ENCODE data around the gene KCNN2.
A peak's percentile ranks its signal among the peaks of the same experiment; 100 is the strongest.

The KCNN2 gene

DNA sequence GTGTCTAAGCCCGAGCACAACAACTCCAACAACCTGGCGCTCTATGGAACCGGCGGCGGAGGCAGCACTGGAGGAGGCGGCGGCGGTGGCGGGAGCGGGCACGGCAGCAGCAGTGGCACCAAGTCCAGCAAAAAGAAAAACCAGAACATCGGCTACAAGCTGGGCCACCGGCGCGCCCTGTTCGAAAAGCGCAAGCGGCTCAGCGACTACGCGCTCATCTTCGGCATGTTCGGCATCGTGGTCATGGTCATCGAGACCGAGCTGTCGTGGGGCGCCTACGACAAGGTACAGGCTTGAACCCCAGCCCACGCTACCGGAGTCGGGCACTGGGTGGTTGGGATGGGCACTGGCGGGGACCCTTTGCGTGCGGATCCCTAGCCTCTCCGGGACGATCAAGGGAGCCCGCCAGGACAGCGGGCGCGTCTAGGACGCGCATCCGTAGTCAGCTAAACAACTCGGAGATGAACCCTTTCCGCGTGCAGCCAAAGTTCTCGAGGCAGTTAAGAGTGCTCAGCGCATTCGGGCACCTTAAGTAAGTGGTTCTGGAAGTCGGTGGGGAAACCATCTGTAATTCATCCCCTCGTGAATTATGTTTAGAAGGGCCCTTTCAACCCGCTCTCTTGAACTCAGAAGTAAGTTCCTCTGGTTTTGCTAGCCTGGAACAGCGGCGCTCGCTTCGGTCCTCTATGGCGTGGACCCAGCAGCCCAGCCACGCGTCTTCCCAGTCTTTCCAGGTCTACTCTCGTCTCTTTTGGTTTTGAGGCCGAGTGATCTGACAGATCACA is 1.3 kb downstream of the KCNN2 start:
- ChIA-PET CTCF (interaction anchor here (0.6 kb wide), 1 partner anchor 24 kb away, joined by 3 read pairs; no protein-coding TSS in a partner anchor), POLR2A (no interaction called here)
- Histone ChIP-seq H3K4me3 (ENCODE audit: low read depth, low read length) (peak overlapping the region; percentile 9), H3K4me1 (ENCODE audit: control insufficient read depth, insufficient read depth, low read length) (no peaks in the 10 kb centered on the region), H3K9me3 (ENCODE audit: control insufficient read depth, insufficient read depth, low read depth, low read length) (no peaks in the 10 kb centered on the region), H3K36me3 (ENCODE audit: control insufficient read depth in 2 of 2, insufficient read depth in 1 of 2, low read length in 2 of 2) (no peaks in the 10 kb centered on the region), H3K27ac (ENCODE audit: extremely low read depth, low read depth, low read length) (no peak overlapping the region)
- no peak for TF ChIP-seq SALL2 (tag by site-specific recombination; IDR thresholded peaks at IDR 0.05; ENCODE audit: borderline replicate concordance)
- TF ChIP-seq KLF8 (tag by site-specific recombination; IDR thresholded peaks at IDR 0.05) = no peak
- TF ChIP-seq TCF7L2 (IDR thresholded peaks at IDR 0.05; ENCODE audit: borderline replicate concordance, low read depth, low read length) = no peak
- no peak for TF ChIP-seq ZNF266 (tag by site-specific recombination; IDR thresholded peaks at IDR 0.05; ENCODE audit: low read depth)

DNA sequence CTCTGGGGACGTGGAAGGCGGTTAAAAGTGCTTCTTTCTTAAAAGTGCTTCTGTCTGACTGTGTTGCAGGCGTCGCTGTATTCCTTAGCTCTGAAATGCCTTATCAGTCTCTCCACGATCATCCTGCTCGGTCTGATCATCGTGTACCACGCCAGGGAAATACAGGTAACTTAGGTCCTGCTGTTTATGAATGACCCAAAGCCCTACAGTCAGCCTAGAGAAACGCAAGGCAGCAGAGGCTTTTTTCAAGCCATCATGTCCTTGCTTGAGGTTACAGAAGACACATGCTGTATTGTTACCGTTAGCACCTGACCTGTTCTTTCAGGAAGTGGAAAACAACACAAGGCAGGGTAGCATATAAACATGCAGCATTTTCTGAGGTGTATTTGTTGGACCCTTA is 2.0 kb downstream of the KCNN2 start:
- H3K36me3 ChIP-seq (ENCODE audit: control insufficient read depth in 2 of 2, insufficient read depth in 1 of 2, low read length in 2 of 2) = no peaks in the 10 kb centered on the region
- no peak overlapping the region for H3K27ac ChIP-seq (ENCODE audit: extremely low read depth, low read depth, low read length)
- ChIA-PET POLR2A (no interaction called here), CTCF (interaction anchor here (0.6 kb wide), 1 partner anchor 23 kb away, joined by 3 read pairs; no protein-coding TSS in a partner anchor)
- no peaks in the 10 kb centered on the region for H3K4me1 ChIP-seq (ENCODE audit: control insufficient read depth, insufficient read depth, low read length)
- H3K4me3 ChIP-seq (ENCODE audit: low read depth, low read length) = no peak overlapping the region
- H3K9me3 ChIP-seq (ENCODE audit: control insufficient read depth, insufficient read depth, low read depth, low read length) = no peaks in the 10 kb centered on the region
- TF ChIP-seq ZBTB8A (tag by site-specific recombination; IDR thresholded peaks at IDR 0.05) (no peak), ZFP41 (tag by site-specific recombination; IDR thresholded peaks at IDR 0.05; ENCODE audit: borderline replicate concordance) (no peak), ZNF510 (tag by site-specific recombination; IDR thresholded peaks at IDR 0.05; ENCODE audit: insufficient replicate concordance) (no peak), ZNF423 (tag by site-specific recombination; IDR thresholded peaks at IDR 0.05) (no peak), ZNF768 (tag by site-specific recombination; IDR thresholded peaks at IDR 0.05) (no peak), ZNF707 (tag by site-specific recombination; IDR thresholded peaks at IDR 0.05) (no peak), ZBTB17 (tag by site-specific recombination; IDR thresholded peaks at IDR 0.05) (peak; percentile 50), ZBTB21 (tag by site-specific recombination; IDR thresholded peaks at IDR 0.05) (no peak)
- TF ChIP-seq, protein P1, sequence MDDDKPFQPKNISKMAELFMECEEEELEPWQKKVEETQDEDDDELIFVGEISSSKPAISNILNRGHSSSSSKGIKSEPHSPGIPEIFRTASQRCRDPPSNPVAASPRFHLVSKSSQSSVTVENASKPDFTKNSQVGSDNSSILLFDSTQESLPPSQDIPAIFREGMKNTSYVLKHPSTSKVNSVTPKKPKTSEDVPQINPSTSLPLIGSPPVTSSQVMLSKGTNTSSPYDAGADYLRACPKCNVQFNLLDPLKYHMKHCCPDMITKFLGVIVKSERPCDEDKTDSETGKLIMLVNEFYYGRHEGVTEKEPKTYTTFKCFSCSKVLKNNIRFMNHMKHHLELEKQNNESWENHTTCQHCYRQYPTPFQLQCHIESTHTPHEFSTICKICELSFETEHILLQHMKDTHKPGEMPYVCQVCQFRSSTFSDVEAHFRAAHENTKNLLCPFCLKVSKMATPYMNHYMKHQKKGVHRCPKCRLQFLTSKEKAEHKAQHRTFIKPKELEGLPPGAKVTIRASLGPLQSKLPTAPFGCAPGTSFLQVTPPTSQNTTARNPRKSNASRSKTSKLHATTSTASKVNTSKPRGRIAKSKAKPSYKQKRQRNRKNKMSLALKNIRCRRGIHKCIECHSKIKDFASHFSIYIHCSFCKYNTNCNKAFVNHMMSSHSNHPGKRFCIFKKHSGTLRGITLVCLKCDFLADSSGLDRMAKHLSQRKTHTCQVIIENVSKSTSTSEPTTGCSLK (tag by site-specific recombination; IDR thresholded peaks at IDR 0.05) = no peak

DNA sequence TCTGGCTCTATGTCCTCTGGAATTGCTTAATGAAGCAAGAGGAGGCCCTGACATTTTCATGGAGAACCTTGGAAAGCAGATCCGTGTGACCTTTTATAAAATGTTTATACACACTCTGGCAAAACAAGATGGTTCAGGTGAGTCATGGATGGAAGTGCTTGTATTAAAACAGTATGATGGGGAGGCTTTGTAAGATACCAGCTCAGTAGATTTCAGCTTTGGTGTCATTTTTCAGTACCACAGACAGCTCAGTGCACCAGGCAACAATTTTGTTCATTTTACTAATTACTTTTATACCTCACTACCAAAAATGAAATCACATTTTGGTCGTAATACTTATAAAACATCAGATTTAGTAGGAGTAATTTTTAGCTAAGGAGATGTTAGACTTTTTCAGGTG is 5.2 kb downstream of the KCNN2 start:
- CTCF ChIA-PET = no interaction called here
- POLR2A ChIA-PET = no interaction called here
- H3K27ac ChIP-seq (ENCODE audit: extremely low read depth, low read depth, low read length) = no peak overlapping the region

More for the DNA sequence above, 5.2 kb downstream of the KCNN2 start:
- Histone ChIP-seq H3K36me3 (ENCODE audit: control insufficient read depth in 2 of 2, insufficient read depth in 1 of 2, low read length in 2 of 2) (no peaks in the 10 kb centered on the region), H3K4me3 (ENCODE audit: low read depth, low read length) (no peak overlapping the region), H3K9me3 (ENCODE audit: control insufficient read depth, insufficient read depth, low read depth, low read length) (no peaks in the 10 kb centered on the region), H3K4me1 (ENCODE audit: control insufficient read depth, insufficient read depth, low read length) (no peaks in the 10 kb centered on the region)
- TF ChIP-seq ZNF23 (tag by site-specific recombination; IDR thresholded peaks at IDR 0.05; ENCODE audit: borderline replicate concordance) (no peak), ZNF112 (tag by site-specific recombination; IDR thresholded peaks at IDR 0.05) (no peak), IKZF3 (tag by site-specific recombination; IDR thresholded peaks at IDR 0.05) (no peak), ZBTB7A (tag by site-specific recombination; IDR thresholded peaks at IDR 0.05; ENCODE audit: low read depth) (no peak), ZSCAN16 (tag by site-specific recombination; IDR thresholded peaks at IDR 0.05) (no peak), ZNF239 (tag by site-specific recombination; IDR thresholded peaks at IDR 0.05) (no peak)
- TF ChIP-seq, protein P2, sequence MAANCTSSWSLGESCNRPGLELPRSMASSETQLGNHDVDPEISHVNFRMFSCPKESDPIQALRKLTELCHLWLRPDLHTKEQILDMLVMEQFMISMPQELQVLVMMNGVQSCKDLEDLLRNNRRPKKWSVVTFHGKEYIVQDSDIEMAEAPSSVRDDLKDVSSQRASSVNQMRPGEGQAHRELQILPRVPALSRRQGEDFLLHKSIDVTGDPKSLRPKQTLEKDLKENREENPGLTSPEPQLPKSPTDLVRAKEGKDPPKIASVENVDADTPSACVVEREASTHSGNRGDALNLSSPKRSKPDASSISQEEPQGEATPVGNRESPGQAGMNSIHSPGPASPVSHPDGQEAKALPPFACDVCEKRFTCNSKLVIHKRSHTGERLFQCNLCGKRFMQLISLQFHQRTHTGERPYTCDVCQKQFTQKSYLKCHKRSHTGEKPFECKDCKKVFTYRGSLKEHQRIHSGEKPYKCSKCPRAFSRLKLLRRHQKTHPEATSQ (tag by site-specific recombination; IDR thresholded peaks at IDR 0.05) = no peak
- TF ChIP-seq, protein P3, sequence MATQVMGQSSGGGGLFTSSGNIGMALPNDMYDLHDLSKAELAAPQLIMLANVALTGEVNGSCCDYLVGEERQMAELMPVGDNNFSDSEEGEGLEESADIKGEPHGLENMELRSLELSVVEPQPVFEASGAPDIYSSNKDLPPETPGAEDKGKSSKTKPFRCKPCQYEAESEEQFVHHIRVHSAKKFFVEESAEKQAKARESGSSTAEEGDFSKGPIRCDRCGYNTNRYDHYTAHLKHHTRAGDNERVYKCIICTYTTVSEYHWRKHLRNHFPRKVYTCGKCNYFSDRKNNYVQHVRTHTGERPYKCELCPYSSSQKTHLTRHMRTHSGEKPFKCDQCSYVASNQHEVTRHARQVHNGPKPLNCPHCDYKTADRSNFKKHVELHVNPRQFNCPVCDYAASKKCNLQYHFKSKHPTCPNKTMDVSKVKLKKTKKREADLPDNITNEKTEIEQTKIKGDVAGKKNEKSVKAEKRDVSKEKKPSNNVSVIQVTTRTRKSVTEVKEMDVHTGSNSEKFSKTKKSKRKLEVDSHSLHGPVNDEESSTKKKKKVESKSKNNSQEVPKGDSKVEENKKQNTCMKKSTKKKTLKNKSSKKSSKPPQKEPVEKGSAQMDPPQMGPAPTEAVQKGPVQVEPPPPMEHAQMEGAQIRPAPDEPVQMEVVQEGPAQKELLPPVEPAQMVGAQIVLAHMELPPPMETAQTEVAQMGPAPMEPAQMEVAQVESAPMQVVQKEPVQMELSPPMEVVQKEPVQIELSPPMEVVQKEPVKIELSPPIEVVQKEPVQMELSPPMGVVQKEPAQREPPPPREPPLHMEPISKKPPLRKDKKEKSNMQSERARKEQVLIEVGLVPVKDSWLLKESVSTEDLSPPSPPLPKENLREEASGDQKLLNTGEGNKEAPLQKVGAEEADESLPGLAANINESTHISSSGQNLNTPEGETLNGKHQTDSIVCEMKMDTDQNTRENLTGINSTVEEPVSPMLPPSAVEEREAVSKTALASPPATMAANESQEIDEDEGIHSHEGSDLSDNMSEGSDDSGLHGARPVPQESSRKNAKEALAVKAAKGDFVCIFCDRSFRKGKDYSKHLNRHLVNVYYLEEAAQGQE (tag by site-specific recombination; IDR thresholded peaks at IDR 0.05) = peak; percentile 66; the same call in 1 of the 2 replicates
